ENCODE data around the gene RAI1. TPM values are rescaled to one million over a fixed set of nuclear protein-coding genes. Genes with fewer than 3 reads are reported as not detected.

RAI1 gene
- total RNA-seq, 2 experiments from 2014 or later, result 17.1 to 49.4 TPM

DNA sequence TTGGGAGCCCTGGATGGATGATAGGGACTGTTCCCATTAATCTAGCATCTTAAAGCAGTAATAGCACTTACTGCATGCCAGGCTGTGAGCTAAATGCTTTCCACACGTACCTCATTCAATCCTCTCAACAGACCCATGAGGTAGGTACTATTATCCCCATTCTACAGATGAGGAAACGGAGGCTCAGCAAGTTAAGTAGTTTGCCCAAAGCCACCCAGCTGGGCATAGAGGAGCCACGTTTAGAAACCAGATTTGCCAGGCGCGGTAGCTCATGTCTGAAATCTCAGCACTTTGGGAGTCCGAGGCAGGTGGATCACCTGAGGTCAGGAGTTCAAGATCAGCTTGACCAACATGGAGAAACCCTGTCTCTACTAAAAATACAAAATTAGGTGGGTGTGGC lies 2.0 kb upstream of the RAI1 start:
- Histone ChIP-seq H3K79me2 (ENCODE audit: insufficient read depth, low read depth, low read length) (peaks cover 25% of the 10 kb centered on the region), H3K4me3 (ENCODE audit: low read depth, low read length, poor library complexity, severe bottlenecking) (no peak overlapping the region), H2AFZ (ENCODE audit: low read length) (no peak overlapping the region), H3K27ac (ENCODE audit: low read depth, low read length, poor library complexity, severe bottlenecking) (no peak overlapping the region), H3K9me3 (ENCODE audit: low read length) (no peaks in the 10 kb centered on the region), H3K4me1 (ENCODE audit: insufficient read depth, low read length, poor library complexity, severe bottlenecking) (peaks cover 45% of the 10 kb centered on the region), H3K4me2 (ENCODE audit: low read length) (no peak overlapping the region), H3K9me2 (ENCODE audit: insufficient read depth, low read length) (no peaks in the 10 kb centered on the region), H3K36me3 (ENCODE audit: insufficient read depth, low read length) (peaks cover 6% of the 10 kb centered on the region; the same call in 1 of the 2 replicates), H4K20me1 (ENCODE audit: insufficient read depth, low read length) (no peaks in the 10 kb centered on the region; the same call in 1 of the 2 replicates)
- intact Hi-C loops (cut with micrococcal nuclease; ENCODE audit: unreplicated experiment), result no loop called here
- POLR2A ChIA-PET, result interaction anchor here (0.6 to 1.3 kb wide), 3 partner anchors 11 to 238 kb away, joined by 3 to 6 read pairs (median 3); no protein-coding TSS in a partner anchor
- CTCF ChIA-PET (ENCODE audit: unreplicated experiment), result no interaction called here
- TF ChIP-seq EZH2phosphoT487 (IDR thresholded peaks at IDR 0.05; ENCODE audit: borderline replicate concordance, low read depth, low read length), result no peak
- TF ChIP-seq, protein P1, sequence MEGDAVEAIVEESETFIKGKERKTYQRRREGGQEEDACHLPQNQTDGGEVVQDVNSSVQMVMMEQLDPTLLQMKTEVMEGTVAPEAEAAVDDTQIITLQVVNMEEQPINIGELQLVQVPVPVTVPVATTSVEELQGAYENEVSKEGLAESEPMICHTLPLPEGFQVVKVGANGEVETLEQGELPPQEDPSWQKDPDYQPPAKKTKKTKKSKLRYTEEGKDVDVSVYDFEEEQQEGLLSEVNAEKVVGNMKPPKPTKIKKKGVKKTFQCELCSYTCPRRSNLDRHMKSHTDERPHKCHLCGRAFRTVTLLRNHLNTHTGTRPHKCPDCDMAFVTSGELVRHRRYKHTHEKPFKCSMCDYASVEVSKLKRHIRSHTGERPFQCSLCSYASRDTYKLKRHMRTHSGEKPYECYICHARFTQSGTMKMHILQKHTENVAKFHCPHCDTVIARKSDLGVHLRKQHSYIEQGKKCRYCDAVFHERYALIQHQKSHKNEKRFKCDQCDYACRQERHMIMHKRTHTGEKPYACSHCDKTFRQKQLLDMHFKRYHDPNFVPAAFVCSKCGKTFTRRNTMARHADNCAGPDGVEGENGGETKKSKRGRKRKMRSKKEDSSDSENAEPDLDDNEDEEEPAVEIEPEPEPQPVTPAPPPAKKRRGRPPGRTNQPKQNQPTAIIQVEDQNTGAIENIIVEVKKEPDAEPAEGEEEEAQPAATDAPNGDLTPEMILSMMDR (conservative IDR thresholded peaks at IDR 0.05; ENCODE audit: low read length), result no peak
- no TSS peak for BruUV-seq (replicated peaks)
- DNase-seq (ENCODE audit: low spot score), result no peak

DNA sequence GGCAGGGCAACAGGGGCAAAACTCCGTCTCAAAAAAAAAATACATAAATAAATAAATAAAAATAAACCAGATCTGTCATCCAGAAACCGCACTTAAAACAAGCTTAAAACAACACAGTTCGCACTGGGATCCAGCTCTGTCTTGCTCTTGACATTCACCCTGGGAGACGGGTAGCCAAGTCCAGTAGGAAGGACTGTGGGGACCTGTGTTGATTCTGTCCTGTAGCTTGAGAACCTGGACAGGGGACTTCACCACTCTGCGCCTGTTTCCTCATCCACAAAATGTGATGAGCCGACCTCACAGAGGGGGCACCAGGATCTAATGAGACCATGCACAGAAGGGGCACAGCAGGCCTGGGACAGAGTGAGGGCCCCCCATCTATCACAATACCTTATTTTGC lies 1.5 kb upstream of the RAI1 start:
- intact Hi-C loops (cut with micrococcal nuclease; ENCODE audit: unreplicated experiment), result loop anchor here (2.0 kb wide), 2 partner anchors 105 to 353 kb away; no protein-coding TSS in a partner anchor
- POLR2A ChIA-PET, result interaction anchor here (0.6 to 1.3 kb wide), 4 partner anchors 7 to 238 kb away, joined by 3 to 6 read pairs (median 3); no protein-coding TSS in a partner anchor
- no TSS peak for BruUV-seq (replicated peaks)

More for the DNA sequence above, 1.5 kb upstream of the RAI1 start:
- CTCF ChIA-PET (ENCODE audit: unreplicated experiment), result no interaction called here
- H2AFZ ChIP-seq (ENCODE audit: low read length), result no peak overlapping the region
- H3K4me2 ChIP-seq (ENCODE audit: low read length), result no peak overlapping the region
- H3K4me1 ChIP-seq (ENCODE audit: insufficient read depth, low read length, poor library complexity, severe bottlenecking), result peaks cover 50% of the 10 kb centered on the region
- no peak overlapping the region for H3K27ac ChIP-seq (ENCODE audit: low read depth, low read length, poor library complexity, severe bottlenecking)
- no peaks in the 10 kb centered on the region; the same call in 1 of the 2 replicates for H4K20me1 ChIP-seq (ENCODE audit: insufficient read depth, low read length)
- no peak overlapping the region for H3K4me3 ChIP-seq (ENCODE audit: low read depth, low read length, poor library complexity, severe bottlenecking)
- TF ChIP-seq, protein P1 (conservative IDR thresholded peaks at IDR 0.05; ENCODE audit: low read length), result no peak
- no peak for TF ChIP-seq EZH2phosphoT487 (IDR thresholded peaks at IDR 0.05; ENCODE audit: borderline replicate concordance, low read depth, low read length)
- peaks cover 10% of the 10 kb centered on the region; the same call in 1 of the 2 replicates for H3K36me3 ChIP-seq (ENCODE audit: insufficient read depth, low read length)
- H3K9me3 ChIP-seq (ENCODE audit: low read length), result no peaks in the 10 kb centered on the region
- DNase-seq (ENCODE audit: low spot score), result no peak
- H3K9me2 ChIP-seq (ENCODE audit: insufficient read depth, low read length), result no peaks in the 10 kb centered on the region
- H3K79me2 ChIP-seq (ENCODE audit: insufficient read depth, low read depth, low read length), result peaks cover 30% of the 10 kb centered on the region

All from OCI-LY7 (cell line).